HPDE6-E6E7 (cell line): ENCODE measurements around the gene RTN4.
A peak's percentile ranks its signal among the peaks of the same experiment; 100 is the strongest.
"Not testable (repeated sequence)": the region's sequence is repeated elsewhere in the genome, so short reads cannot be mapped to it uniquely, and the experiment has no call there.

Experiments used
- DNase-seq: peaks from one replicate; pipeline ENCODE4 v3.0.0; 2011; ENCODE audit warnings: missing footprints; ENCODE audit errors: extremely low spot score

The RTN4 gene

GRCh38 chr2:55009277-55010060 is 40.8 kb downstream of the RTN4 start:
- DNase-seq: no peak

DNA sequence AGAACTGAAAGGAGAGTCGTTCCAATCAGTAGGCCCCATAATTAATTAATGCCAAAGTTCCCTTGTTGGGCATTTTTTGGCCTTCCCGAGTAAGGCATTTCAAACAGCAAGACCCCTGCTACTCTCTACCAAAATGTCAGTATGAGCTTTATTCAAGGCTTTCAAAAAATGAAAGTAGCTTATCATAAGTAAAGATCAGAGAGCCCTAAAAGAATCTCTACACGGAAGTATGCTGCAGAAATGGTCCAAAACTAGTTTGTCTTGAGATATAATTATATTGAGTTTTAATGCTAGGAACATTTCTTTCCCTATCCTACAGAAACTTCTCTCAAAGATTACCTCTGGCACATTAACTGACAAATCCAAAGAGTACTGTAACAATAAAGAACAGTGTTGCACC is 43.9 kb downstream of the RTN4 start:
- no peak for DNase-seq

- no peak for DNase-seq
These were observed 46.3 kb downstream of the RTN4 start for GRCh38 chr2:55003706-55004639.

DNA sequence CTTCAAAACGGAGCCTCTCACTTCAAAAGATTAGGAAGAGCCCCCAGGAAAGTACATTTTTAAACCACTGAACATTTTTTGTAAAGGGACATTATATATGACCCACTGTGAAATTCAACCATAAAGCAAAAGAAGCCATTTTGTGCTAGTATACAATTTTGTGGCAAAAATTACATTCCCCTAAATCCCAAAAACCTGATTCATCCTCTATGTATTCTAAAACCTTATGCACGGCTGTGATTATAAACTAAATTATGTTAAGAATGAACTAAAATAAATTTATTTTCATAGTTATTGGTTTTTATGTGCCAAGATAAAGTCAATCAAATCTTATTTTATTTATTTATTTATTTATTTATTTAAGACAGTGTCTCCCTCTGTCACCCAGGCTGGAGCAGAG is 48.5 kb downstream of the RTN4 start:
- no peak for DNase-seq

GRCh38 chr2:55000341-55000740 is 49.9 kb downstream of the RTN4 start:
- no peak for DNase-seq

- DNase-seq: no peak
These were observed 51.1 kb downstream of the RTN4 start for GRCh38 chr2:54999182-54999581.

- no peak for DNase-seq
These were observed 52.4 kb downstream of the RTN4 start for GRCh38 chr2:54997826-54998225.

- DNase-seq: no peak
These were observed 54.7 kb downstream of the RTN4 start for GRCh38 chr2:54995553-54995952.

DNA sequence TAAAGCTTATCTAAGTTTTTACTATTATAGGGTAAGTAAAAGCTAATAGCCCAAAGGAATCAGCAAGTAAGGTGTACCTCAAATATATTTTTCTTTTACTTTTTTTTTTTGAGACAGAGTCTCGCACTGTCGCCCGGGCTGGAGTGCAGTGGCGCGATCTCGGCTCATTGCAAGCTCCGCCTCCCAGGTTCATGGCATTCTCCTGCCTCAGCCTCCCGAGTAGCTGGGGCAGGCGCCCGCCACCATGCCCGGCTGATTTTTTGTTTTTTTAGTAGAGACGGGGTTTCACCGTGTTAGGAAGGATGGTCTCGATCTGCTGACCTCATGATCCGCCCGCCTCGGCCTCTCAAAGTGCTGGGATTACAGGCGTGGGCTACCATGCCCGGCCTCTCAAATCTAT is 59.6 kb downstream of the RTN4 start:
- not testable (repeated sequence) for DNase-seq

DNA sequence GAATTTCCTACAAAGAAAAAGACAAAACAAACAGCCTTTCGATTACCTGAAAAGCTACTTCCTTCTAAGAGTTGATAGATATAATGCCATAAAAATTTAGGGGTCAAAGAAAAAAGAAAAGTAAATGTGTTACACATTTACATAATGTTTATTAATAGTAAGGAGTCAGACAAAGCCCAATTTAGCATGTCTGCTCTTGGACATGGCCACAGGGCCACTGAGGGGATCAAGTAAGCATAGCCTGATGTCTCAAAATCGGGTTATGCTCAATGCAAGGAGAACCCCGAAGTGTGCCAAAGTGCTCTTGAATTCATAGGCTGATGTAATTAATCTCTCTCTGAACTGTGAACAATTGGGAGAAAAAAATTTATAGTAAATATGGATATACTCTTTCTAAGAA is 61.6 kb downstream of the RTN4 start:
- no peak for DNase-seq

GRCh38 chr2:54986264-54986663 is 64.0 kb downstream of the RTN4 start:
- DNase-seq: no peak

- no peak for DNase-seq
These were observed 65.8 kb downstream of the RTN4 start for GRCh38 chr2:54984476-54984875.

DNA sequence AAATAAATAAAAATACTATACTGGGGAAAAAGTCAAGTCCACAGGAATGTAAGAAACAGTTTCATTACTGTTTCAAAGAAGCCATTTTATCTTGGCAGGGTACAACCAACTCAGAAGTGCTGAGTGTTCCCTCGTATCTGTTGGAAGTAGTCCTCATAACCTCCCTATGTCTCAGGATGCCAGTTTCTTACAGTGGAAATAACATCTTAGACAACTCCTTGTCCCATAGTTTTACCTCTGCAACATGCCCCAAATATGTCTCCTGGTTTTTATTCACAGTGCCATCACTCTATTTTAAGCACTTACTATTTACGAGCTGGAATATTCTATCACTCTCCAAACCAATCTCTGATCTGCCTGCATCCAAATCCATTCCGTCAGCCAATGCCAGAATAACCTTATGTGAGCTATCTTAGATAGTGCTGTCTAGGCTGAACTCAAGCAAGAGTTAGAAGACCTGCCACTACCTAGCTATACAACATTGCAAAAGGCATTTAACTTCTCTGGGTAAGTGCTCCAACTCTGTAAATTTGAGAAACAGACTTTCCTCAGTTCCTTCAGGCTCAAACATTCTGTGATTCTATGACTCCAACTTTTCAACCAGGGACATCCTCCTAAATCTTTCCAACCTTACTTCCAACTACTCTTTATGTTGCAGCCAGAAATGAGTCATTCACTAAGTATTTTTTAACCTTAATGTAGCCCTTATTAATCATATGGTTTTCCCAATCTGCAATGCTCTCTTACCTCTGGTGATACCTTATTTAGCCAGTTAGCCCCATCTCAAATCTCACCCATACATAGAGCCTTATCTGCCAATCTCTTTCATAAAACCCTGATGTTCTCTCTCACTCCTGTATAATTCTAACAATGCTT is 66.7 kb downstream of the RTN4 start:
- DNase-seq: peak; percentile 26

DNA sequence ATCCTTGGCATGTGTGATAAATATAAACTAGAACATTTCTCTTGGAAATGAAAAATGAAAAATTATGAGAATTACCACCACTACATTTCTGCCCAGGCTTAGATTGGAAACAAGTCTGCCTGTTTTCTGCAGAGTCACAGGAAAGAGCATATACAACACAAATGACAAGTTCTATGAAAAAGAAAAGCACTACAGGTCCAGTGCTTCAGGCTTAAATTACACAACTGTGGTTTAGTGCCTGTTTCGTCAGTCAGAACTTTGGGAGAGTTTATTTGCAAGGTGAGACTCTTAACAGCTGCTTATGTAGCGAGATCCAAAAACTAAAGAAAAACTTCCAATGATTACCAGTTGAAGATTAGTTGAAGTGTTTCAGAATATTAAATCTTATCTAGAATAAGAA is 68.9 kb downstream of the RTN4 start:
- DNase-seq: no peak

DNA sequence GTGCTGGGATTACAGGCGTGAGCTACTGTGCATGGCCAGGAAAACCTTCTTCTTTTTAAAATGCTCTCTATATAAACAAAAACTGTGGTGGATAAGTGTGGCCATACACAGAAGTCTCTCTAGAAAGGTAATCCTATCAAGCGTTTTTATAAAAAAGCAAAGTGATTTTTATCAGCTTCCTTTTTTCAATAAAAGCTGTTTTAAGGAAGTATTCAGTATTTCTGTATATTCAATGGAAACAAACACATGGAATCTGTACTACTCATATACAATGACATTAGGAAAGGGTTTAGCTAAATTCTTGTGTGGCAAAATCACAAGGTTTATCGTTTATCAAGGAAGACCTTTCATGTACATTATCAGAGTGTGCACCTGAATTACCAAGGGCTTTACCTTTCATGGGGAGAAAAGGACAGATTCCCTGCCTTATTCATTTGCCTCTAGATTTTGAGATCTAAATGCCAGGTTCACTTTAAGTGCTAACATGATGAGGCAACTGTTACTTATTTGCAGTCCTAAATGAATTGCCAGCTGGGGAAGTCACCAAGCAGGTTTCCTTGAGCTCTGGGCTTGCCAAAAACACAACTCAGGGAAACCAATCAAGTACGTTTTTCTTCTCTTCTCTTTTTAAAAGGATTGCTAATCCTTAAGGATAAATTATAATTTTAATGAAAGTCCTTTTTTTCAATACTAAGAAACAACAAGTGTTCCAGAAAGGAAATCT is 70.8 kb downstream of the RTN4 start:
- DNase-seq: no peak

- DNase-seq: no peak
These were observed 73.1 kb downstream of the RTN4 start for GRCh38 chr2:54977149-54977548.

DNA sequence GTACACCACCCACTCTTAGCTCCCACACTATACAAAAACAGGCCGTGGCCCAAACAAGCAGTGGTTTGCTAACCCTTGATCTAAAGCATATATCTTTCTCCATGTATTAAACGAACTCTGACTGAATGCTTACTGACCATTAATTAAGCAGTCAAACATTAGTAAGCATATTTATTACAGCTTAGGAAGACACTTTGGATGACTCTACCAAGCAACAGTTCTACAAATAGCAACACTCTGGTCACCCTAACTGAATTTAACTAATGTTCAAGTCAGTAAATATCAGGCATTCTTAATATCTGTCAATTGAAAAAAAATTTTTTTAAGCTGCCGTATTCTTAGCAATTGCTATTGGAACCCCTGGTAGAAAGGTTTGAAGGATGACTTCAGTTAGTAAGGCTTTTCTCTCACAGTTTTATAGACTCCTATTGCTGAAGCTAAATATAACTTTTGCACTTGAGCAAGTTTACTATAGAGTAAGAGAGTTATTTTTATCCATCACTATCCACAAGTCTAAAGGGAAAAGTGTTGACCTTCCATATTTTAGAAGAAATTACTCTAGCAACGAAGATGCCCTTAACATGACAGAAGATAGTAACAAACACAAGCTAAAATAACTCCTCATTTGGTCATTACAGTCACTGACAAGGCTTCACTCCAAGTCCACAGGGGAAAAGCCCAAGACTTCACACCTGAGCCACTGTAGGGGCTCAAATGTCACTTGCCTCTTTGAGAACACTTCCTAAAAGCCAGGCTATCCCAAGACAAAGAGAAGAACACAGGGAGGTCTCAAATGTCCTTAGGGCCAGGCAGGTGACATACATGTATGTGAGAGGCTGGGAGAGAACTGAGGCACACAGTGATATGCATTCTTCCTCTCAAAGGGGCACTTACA is 74.4 kb downstream of the RTN4 start:
- no peak for DNase-seq

DNA sequence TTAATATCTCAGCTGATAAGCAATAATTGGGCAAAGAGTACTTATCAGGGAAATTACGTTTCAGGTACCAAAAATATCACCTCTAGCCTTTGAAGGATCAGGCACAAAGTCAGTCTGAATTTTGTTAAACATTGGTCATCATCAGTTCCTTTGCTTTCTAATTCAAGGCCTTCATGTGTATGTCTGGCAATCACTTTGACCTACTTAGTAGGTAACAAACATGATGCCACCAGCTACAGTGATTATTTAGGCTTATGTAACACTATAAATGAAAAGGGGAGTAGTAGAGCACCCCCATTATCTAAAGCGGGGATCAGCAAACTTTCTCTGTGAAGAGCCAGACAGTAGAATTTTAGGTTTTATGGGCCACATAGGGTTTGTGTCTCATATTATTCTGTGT is 75.1 kb downstream of the RTN4 start:
- DNase-seq: no peak

- no peak for DNase-seq
These were observed 80.3 kb downstream of the RTN4 start for GRCh38 chr2:54969940-54970338.

GRCh38 chr2:54969295-54969939 is 80.8 kb downstream of the RTN4 start:
- DNase-seq: no peak
